ENCODE measurements around the gene MAP7D1. TPM values are rescaled to one million over a fixed set of nuclear protein-coding genes. Genes with fewer than 3 reads are reported as not detected.
A peak's percentile ranks its signal among the peaks of the same experiment; 100 is the strongest.

Gene MAP7D1
- total and polyA plus RNA-seq, 2 donors (not counting 3 experiments of a cell fraction or from before 2014, with no cell fraction given), result 69.7 to 193 TPM

GRCh38 chr1:36149973-36150295, 6.0 kb upstream of the MAP7D1 start:
- Histone ChIP-seq H3K27ac (ENCODE audit: insufficient read depth, low read depth, low read length) (peak overlapping the region; percentile 98), H3K9me1 (replicated peaks; ENCODE audit: control insufficient read depth, extremely low read depth, insufficient read depth, low read length) (no peaks in the 10 kb centered on the region), H3K9ac (replicated peaks; ENCODE audit: extremely low read depth, insufficient read depth, low read length) (peak overlapping the region; percentile 83), H3K9me3 (replicated peaks; ENCODE audit: control insufficient read depth, insufficient read depth, low read length) (no peaks in the 10 kb centered on the region), H3K36me3 (ENCODE audit: control insufficient read depth in 2 of 2, extremely low read depth in 1 of 2, insufficient read depth in 2 of 2, low read length in 2 of 2) (no peaks in the 10 kb centered on the region), H3K4me3 (replicated peaks in 1 of 3; ENCODE audit: insufficient read depth in 1 of 3, low read depth in 1 of 3, low read length in 3 of 3) (no peak overlapping the region), H4K20me1 (replicated peaks; ENCODE audit: control insufficient read depth, extremely low read depth, insufficient read depth, low read length) (no peaks in the 10 kb centered on the region), H3K27me3 (ENCODE audit: control insufficient read depth in 2 of 2, insufficient read depth in 2 of 2, low read length in 2 of 2) (no peaks in the 10 kb centered on the region), H3K4me2 (ENCODE audit: insufficient read depth, low read length) (peak overlapping the region; percentile 35), H3K4me1 (ENCODE audit: control insufficient read depth, extremely low read depth, insufficient read depth, low read length) (peaks cover 31% of the 10 kb centered on the region), H3K79me2 (ENCODE audit: control insufficient read depth, insufficient read depth, low read length) (peaks cover 31% of the 10 kb centered on the region), H2AFZ (ENCODE audit: low read depth, low read length) (peak overlapping the region; percentile 16)
- TSS peak; percentile 39 for BruUV-seq (replicated peaks)
- DNase-seq (ENCODE audit: low read depth, low spot score), result no peak
- dilution Hi-C loops (cut with MboI; ENCODE audit: extremely low pct_ligation_motif_present, low sequenced_read_pairs), result no loop called here
- no peak for TF ChIP-seq FOS (IDR thresholded peaks at IDR 0.05; ENCODE audit: borderline replicate concordance, insufficient read depth, low read length)
- no peak for TF ChIP-seq MYC (IDR thresholded peaks at IDR 0.05; ENCODE audit: low read depth, low read length)
- no peak for TF ChIP-seq JUN (IDR thresholded peaks at IDR 0.05; ENCODE audit: borderline replicate concordance, insufficient read depth, insufficient read length, low read depth)
- TF ChIP-seq POLR2AphosphoS5 (IDR thresholded peaks at IDR 0.05; ENCODE audit: insufficient read depth, low read depth, low read length), result no peak
- TF ChIP-seq GATA2 (IDR thresholded peaks at IDR 0.05; ENCODE audit: insufficient read depth, insufficient read length, low read depth, low read length), result no peak
- intact Hi-C loops (cut with micrococcal nuclease), result loop anchor here (1.0 to 5.0 kb wide), 14 partner anchors 7 to 270 kb away; partner anchors contain the start of genes EVA1B and THRAP3
- ChIA-PET POLR2A (interaction anchor here (0.6 to 3.8 kb wide), 7 partner anchors 10 to 280 kb away, joined by 3 to 19 read pairs (median 5); no protein-coding TSS in a partner anchor), CTCF (interaction anchor here (0.7 to 9.3 kb wide), 28 partner anchors 11 to 272 kb away, joined by 3 to 201 read pairs (median 6); partner anchors contain the start of gene THRAP3)
- no peak for FAIRE-seq

- peak; percentile 80 for TF ChIP-seq POLR2A (IDR thresholded peaks at IDR 0.05; ENCODE audit: low read depth, low read length)
- peak; percentile 62 for TF ChIP-seq FOS (IDR thresholded peaks at IDR 0.05; ENCODE audit: borderline replicate concordance, insufficient read depth, low read length)
- no peak for TF ChIP-seq MYC (IDR thresholded peaks at IDR 0.05; ENCODE audit: low read depth, low read length)
- TF ChIP-seq MAX (IDR thresholded peaks at IDR 0.05; ENCODE audit: insufficient read depth, insufficient read length), result no peak
- TF ChIP-seq POLR2AphosphoS5 (IDR thresholded peaks at IDR 0.05; ENCODE audit: insufficient read depth, low read depth, low read length), result peak; percentile 79
- TF ChIP-seq CTCF (IDR thresholded peaks at IDR 0.05; ENCODE audit: extremely low read depth in 1 of 2, insufficient read depth in 1 of 2, low read depth in 1 of 2, low read length in 2 of 2), result no peak
- TF ChIP-seq EZH2 (IDR thresholded peaks at IDR 0.05; ENCODE audit: borderline replicate concordance, low read depth, low read length, severe bottlenecking), result no peak
- Histone ChIP-seq H3K9me1 (replicated peaks; ENCODE audit: control insufficient read depth, extremely low read depth, insufficient read depth, low read length) (no peaks in the 10 kb centered on the region), H3K36me3 (ENCODE audit: control insufficient read depth in 2 of 2, extremely low read depth in 1 of 2, insufficient read depth in 2 of 2, low read length in 2 of 2) (no peaks in the 10 kb centered on the region), H3K4me1 (ENCODE audit: control insufficient read depth, extremely low read depth, insufficient read depth, low read length) (peaks cover 37% of the 10 kb centered on the region), H4K20me1 (replicated peaks; ENCODE audit: control insufficient read depth, extremely low read depth, insufficient read depth, low read length) (no peaks in the 10 kb centered on the region), H3K9ac (replicated peaks; ENCODE audit: extremely low read depth, insufficient read depth, low read length) (peak overlapping the region; percentile 83), H3K27ac (ENCODE audit: insufficient read depth, low read depth, low read length) (peak overlapping the region; percentile 98), H3K27me3 (ENCODE audit: control insufficient read depth in 2 of 2, insufficient read depth in 2 of 2, low read length in 2 of 2) (no peaks in the 10 kb centered on the region), H3K4me3 (replicated peaks in 1 of 3; ENCODE audit: insufficient read depth in 1 of 3, low read depth in 1 of 3, low read length in 3 of 3) (no peak overlapping the region), H3K79me2 (ENCODE audit: control insufficient read depth, insufficient read depth, low read length) (peaks cover 27% of the 10 kb centered on the region), H3K9me3 (replicated peaks; ENCODE audit: control insufficient read depth, insufficient read depth, low read length) (no peaks in the 10 kb centered on the region), H3K4me2 (ENCODE audit: insufficient read depth, low read length) (peak overlapping the region; percentile 61), H2AFZ (ENCODE audit: low read depth, low read length) (peak overlapping the region; percentile 68)
- BruUV-seq (replicated peaks), result no TSS peak
- FAIRE-seq, result peak; percentile 100
- dilution Hi-C loops (cut with MboI; ENCODE audit: extremely low pct_ligation_motif_present, low sequenced_read_pairs) (no loop called here), intact Hi-C loops (cut with micrococcal nuclease) (no loop called here)
- DNase-seq (ENCODE audit: low read depth, low spot score), result peak; percentile 94
- ChIA-PET POLR2A (interaction anchor here (0.6 to 3.8 kb wide), 6 partner anchors 10 to 279 kb away, joined by 3 to 19 read pairs (median 6); no protein-coding TSS in a partner anchor), CTCF (interaction anchor here (0.7 to 9.3 kb wide), 26 partner anchors 11 to 272 kb away, joined by 3 to 201 read pairs (median 6); partner anchors contain the start of gene THRAP3)
Observed at GRCh38 chr1:36150296-36151133, 5.4 kb upstream of the MAP7D1 start.
